IPS-18a (cell line): ENCODE measurements around the gene SIDT1.

Experiments used
- H3K27ac ChIP-seq: one replicate; pipeline ENCODE4 v1.5.1; 2013; ENCODE audit warnings: low read length
- H3K27me3 ChIP-seq: one replicate; pipeline ENCODE4 v1.6.1; 2013; ENCODE audit warnings: mild to moderate bottlenecking, low read length; ENCODE audit not compliant: control insufficient read depth, insufficient read depth
- H3K36me3 ChIP-seq: one replicate; pipeline ENCODE4 v1.6.1; 2013; ENCODE audit warnings: low read depth, low read length; ENCODE audit not compliant: control insufficient read depth
- H3K4me1 ChIP-seq: one replicate; pipeline ENCODE4 v1.6.1; 2013; ENCODE audit warnings: low read depth, low read length; ENCODE audit not compliant: control insufficient read depth
- H3K4me3 ChIP-seq: one replicate; pipeline ENCODE4 v1.5.1; 2013; ENCODE audit warnings: low read length
- H3K9ac ChIP-seq: one replicate; pipeline ENCODE4 v1.6.1; 2013; ENCODE audit warnings: mild to moderate bottlenecking, low read length, moderate library complexity
- H3K9me3 ChIP-seq: one replicate; pipeline ENCODE4 v1.6.1; 2013; ENCODE audit warnings: low read depth, low read length; ENCODE audit not compliant: control insufficient read depth

Gene SIDT1

DNA sequence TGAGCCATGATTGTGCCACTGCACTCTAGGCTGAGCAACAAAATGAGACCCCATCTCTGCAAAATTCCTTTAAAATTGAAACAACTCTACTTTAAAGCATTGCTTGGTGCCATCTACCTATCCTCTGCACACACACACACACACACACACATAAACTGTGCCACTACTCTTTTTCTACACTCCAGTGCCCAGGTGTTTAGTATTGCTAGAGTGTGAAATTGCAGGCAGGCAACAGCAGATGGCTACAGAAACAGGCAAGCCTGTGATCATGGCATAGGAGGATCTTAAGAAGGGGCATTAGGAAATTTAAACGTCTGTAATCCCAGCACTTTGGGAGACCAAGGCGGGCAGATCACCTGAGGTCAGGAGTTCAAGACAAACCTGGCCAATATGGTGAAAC is 39.0 kb downstream of the SIDT1 start:
- peaks cover 5% of the 10 kb centered on the region for H3K4me1 ChIP-seq
- no peak overlapping the region for H3K9ac ChIP-seq
- no peaks in the 10 kb centered on the region for H3K27me3 ChIP-seq
- H3K4me3 ChIP-seq = no peak overlapping the region
- no peak overlapping the region for H3K27ac ChIP-seq
- H3K9me3 ChIP-seq = no peaks in the 10 kb centered on the region
- H3K36me3 ChIP-seq = no peaks in the 10 kb centered on the region

- Histone ChIP-seq H3K27me3 (no peaks in the 10 kb centered on the region), H3K36me3 (no peaks in the 10 kb centered on the region), H3K27ac (no peak overlapping the region), H3K9me3 (no peaks in the 10 kb centered on the region), H3K4me1 (peaks cover 5% of the 10 kb centered on the region), H3K9ac (no peak overlapping the region), H3K4me3 (no peak overlapping the region)
These were observed 41.4 kb downstream of the SIDT1 start for GRCh38 chr3:113573728-113574127.

GRCh38 chr3:113574213-113574612 is 41.9 kb downstream of the SIDT1 start:
- Histone ChIP-seq H3K27me3 (no peaks in the 10 kb centered on the region), H3K4me3 (no peak overlapping the region), H3K9me3 (no peaks in the 10 kb centered on the region), H3K9ac (no peak overlapping the region), H3K4me1 (peaks cover 5% of the 10 kb centered on the region), H3K27ac (no peak overlapping the region), H3K36me3 (no peaks in the 10 kb centered on the region)

DNA sequence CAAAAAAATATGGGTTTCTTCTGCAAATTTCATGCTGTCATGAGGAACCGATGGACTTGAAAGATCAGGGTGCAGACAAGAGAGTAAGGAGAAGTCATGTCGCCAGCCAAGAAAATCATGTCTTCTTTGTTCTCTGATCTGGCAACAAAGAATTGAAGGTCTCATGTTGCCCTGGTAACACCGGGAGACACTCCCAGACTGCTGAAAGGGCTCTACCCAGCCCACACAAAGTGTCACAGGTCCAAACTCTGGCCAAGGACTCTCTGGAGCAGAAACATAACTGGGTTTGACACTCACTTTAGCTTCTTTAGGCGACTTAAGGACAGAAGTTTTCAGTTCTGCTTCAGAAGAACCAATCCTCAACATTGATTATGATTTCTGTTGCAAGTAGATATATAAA is 42.9 kb downstream of the SIDT1 start:
- no peaks in the 10 kb centered on the region for H3K36me3 ChIP-seq
- no peak overlapping the region for H3K27ac ChIP-seq
- H3K4me1 ChIP-seq = peaks cover 5% of the 10 kb centered on the region
- H3K9ac ChIP-seq = no peak overlapping the region
- no peak overlapping the region for H3K4me3 ChIP-seq
- H3K9me3 ChIP-seq = no peaks in the 10 kb centered on the region
- no peaks in the 10 kb centered on the region for H3K27me3 ChIP-seq

GRCh38 chr3:113585228-113585627 is 52.9 kb downstream of the SIDT1 start:
- Histone ChIP-seq H3K4me1 (peaks cover 19% of the 10 kb centered on the region), H3K36me3 (no peaks in the 10 kb centered on the region), H3K9me3 (no peaks in the 10 kb centered on the region), H3K27me3 (no peaks in the 10 kb centered on the region), H3K27ac (no peak overlapping the region), H3K4me3 (peak overlapping the region; percentile 11), H3K9ac (no peak overlapping the region)

DNA sequence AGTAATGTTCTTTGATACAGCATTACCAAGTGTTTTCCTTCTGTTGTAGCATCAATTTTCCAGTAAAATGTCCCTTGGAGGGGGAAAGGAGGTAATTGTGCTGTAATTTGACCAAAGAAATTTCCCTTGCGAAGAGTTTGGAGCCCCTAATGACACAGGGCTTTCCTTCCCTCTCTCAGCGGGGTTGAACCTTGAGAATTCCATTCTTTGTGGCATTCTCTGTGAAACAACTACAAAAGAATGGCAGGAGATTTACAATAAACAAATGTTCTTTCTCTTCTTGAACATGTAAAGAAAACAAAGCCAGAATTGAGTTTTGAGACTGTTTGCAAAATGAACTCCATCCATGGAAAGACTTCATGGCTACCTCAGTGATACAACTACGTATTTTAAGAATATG is 53.4 kb downstream of the SIDT1 start:
- H3K27ac ChIP-seq = no peak overlapping the region
- H3K4me3 ChIP-seq = peak overlapping the region; percentile 11
- no peaks in the 10 kb centered on the region for H3K27me3 ChIP-seq
- H3K4me1 ChIP-seq = peaks cover 23% of the 10 kb centered on the region
- H3K9me3 ChIP-seq = no peaks in the 10 kb centered on the region
- H3K9ac ChIP-seq = no peak overlapping the region
- H3K36me3 ChIP-seq = no peaks in the 10 kb centered on the region

- H3K9ac ChIP-seq = no peak overlapping the region
- H3K4me1 ChIP-seq = peaks cover 29% of the 10 kb centered on the region
- no peak overlapping the region for H3K27ac ChIP-seq
- H3K36me3 ChIP-seq = no peaks in the 10 kb centered on the region
- no peak overlapping the region for H3K4me3 ChIP-seq
- H3K27me3 ChIP-seq = no peaks in the 10 kb centered on the region
- no peaks in the 10 kb centered on the region for H3K9me3 ChIP-seq
These were observed 56.5 kb downstream of the SIDT1 start for GRCh38 chr3:113588806-113589205.

DNA sequence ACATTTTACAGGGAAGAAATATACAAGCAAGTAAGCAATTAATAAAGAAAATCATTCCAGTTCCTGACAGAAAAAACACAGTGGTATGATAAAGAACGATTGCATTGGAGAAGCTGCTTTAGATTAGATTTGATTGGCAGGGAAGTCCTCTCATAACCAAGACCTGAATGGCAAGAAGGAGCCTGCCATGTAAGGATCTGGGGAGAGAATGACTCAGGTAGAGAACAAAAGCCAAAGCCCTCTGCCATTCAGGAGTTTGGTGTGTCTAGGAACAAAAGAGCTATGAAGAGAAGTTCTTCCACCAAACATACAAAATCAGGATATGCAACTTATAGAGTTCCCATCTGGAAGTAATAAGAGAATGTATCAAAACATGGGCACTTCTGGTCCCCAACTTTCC is 57.6 kb downstream of the SIDT1 start:
- H3K9ac ChIP-seq = no peak overlapping the region
- H3K27me3 ChIP-seq = no peaks in the 10 kb centered on the region
- no peaks in the 10 kb centered on the region for H3K36me3 ChIP-seq
- H3K27ac ChIP-seq = no peak overlapping the region
- no peaks in the 10 kb centered on the region for H3K9me3 ChIP-seq
- peaks cover 29% of the 10 kb centered on the region for H3K4me1 ChIP-seq
- H3K4me3 ChIP-seq = no peak overlapping the region

- H3K4me1 ChIP-seq = peaks cover 20% of the 10 kb centered on the region
- no peaks in the 10 kb centered on the region for H3K36me3 ChIP-seq
- no peak overlapping the region for H3K27ac ChIP-seq
- H3K4me3 ChIP-seq = no peak overlapping the region
- H3K27me3 ChIP-seq = peaks cover 7% of the 10 kb centered on the region
- no peak overlapping the region for H3K9ac ChIP-seq
- no peaks in the 10 kb centered on the region for H3K9me3 ChIP-seq
These were observed 58.6 kb downstream of the SIDT1 start for GRCh38 chr3:113590983-113591382.

DNA sequence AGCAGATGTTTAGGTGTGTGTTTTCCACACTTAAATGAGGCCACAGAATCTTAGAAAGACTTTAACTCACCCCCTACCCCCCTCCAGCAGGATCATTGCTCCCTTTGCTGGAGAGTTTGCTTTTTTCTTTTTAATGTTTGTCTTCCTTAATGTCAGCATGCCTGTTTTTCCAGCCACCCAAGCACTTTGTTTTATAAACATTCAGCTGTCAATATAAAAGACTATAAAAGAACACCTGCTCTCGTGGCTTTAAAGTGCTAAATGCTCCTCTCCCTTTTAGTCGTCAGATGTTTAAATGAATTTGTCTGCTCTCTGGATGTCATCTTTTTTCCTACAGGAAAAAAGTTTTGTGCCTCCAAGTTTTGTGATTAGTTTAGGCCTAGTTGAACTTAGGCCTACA is 61.7 kb downstream of the SIDT1 start:
- Histone ChIP-seq H3K9me3 (no peaks in the 10 kb centered on the region), H3K27ac (no peak overlapping the region), H3K9ac (no peak overlapping the region), H3K27me3 (peaks cover 10% of the 10 kb centered on the region), H3K4me3 (no peak overlapping the region), H3K36me3 (no peaks in the 10 kb centered on the region), H3K4me1 (peaks cover 15% of the 10 kb centered on the region)

GRCh38 chr3:113597596-113598354 is 65.4 kb downstream of the SIDT1 start:
- H3K4me3 ChIP-seq = no peak overlapping the region
- H3K4me1 ChIP-seq = no peaks in the 10 kb centered on the region
- no peak overlapping the region for H3K9ac ChIP-seq

DNA sequence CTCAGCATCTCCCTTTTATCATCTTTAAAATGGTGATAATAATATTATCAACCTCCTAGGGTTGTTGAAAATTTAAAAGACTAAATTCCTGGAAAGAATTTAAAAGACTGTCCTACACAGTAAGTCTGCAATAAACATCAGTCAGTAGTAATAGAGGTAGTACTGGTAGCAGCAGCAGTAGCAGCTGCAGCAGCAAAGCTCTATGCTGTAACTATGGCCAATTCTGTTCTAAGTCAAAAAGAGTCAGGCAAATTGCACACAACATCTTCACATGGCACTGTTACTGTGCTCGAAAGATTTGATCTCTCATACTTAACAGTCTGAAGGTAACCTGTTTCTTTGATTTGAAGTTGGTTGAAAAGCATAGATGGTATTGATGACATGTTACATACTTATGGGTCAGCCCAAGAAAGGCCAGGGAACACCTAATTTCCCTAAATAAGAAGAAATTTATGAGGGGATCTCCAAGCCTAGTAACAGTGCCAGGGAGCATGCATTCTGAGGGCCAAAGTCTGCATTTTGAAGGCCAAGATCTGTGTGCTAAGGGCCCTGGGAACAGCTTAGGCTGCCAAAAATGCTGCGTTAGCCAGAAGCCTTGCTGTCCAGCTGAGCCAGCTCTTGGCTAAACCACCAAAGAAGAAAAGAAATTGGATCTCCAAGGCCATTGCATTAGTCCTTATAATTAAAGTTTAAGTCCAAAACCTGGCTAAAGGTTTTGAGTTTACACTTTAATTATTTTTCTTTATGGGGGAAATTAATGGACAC is 68.2 kb downstream of the SIDT1 start:
- H3K4me1 ChIP-seq = peaks cover 8% of the 10 kb centered on the region
- H3K4me3 ChIP-seq = no peak overlapping the region
- H3K27me3 ChIP-seq = peaks cover 7% of the 10 kb centered on the region
- no peaks in the 10 kb centered on the region for H3K9me3 ChIP-seq
- no peak overlapping the region for H3K27ac ChIP-seq
- H3K9ac ChIP-seq = no peak overlapping the region
- no peaks in the 10 kb centered on the region for H3K36me3 ChIP-seq

More at GRCh38 chr3:113597596-113598354, 65.4 kb downstream of the SIDT1 start:
- no peaks in the 10 kb centered on the region for H3K9me3 ChIP-seq
- no peaks in the 10 kb centered on the region for H3K36me3 ChIP-seq
- peaks cover 10% of the 10 kb centered on the region for H3K27me3 ChIP-seq
- H3K27ac ChIP-seq = no peak overlapping the region
